Uterus (tissue), 4 donors: ENCODE data around the gene OR4A16. TPM values are rescaled to one million over a fixed set of nuclear protein-coding genes. Genes with fewer than 3 reads are reported as not detected.

Experiments used
- DNase-seq, 2 donors: peaks; one replicate each; pipeline ENCODE4 v3.0.0-alpha.2; 2019 to 2020
- H3K27ac ChIP-seq, 2 donors: fragments of 200-600 bp; sonication (generic); 1 replicate in 1 of 2; 2 replicates in 1 of 2; pipeline ENCODE4 v1.5.1; 2016 to 2018
- H3K27me3 ChIP-seq, 2 donors: fragments of 200-600 bp; sonication (generic); one replicate each; pipeline ENCODE4 v1.5.1; 2018 to 2019; ENCODE audit warnings: control low read depth in 1 of 2
- H3K36me3 ChIP-seq, 2 donors: fragments of 200-600 bp; sonication (generic); one replicate each; pipeline ENCODE4 v1.5.1; 2019; ENCODE audit warnings: control low read depth in 1 of 2
- H3K4me1 ChIP-seq, 2 donors: fragments of 200-600 bp; sonication (generic); one replicate each; pipeline ENCODE4 v1.5.1; 2018 to 2019; ENCODE audit warnings: control low read depth in 1 of 2
- H3K4me3 ChIP-seq, 2 donors: fragments of 200-600 bp; sonication (generic); 1 replicate in 1 of 2; 2 replicates in 1 of 2; pipeline ENCODE4 v1.5.1; 2018 to 2019; ENCODE audit warnings: mild to moderate bottlenecking in 1 of 2
- H3K9me3 ChIP-seq, 2 donors: fragments of 200-600 bp; sonication (generic); one replicate each; pipeline ENCODE4 v1.5.1; 2019; ENCODE audit warnings: control low read depth in 1 of 2
- POLR2A ChIP-seq, 2 donors: fragments of 450-650 bp; IDR thresholded peaks; one replicate each; pipeline ENCODE4 v1.6.1; 2016; ENCODE audit warnings: antibody characterized with exemption in 2 of 2, mild to moderate bottlenecking in 1 of 2, moderate library complexity in 1 of 2
- intact Hi-C: fragments of 100-400 bp; cut with DNase I; formaldehyde crosslinking; loops from one replicate; pipeline ENCODE4 v1.15.1; 2023; ENCODE audit warnings: low total_unique reads
- total RNA-seq, 4 donors: library from RNA; depleted of rRNA in 3 of 4; stranded (reverse); fragments of >200 nt in 3 of 4; gene quantifications; one replicate each; pipeline versions ENCODE4 v1.1.0 to v1.2.4, GENCODE V29; 2014 to 2023
- TF ChIP-seq, protein P1 (sequence below), 4 experiments: fragments of 200-600 bp in 2 of 4; fragments of 450-650 bp in 2 of 4; sonication (generic) in 2 of 4; IDR thresholded peaks; one replicate each; pipeline ENCODE4 v1.5.1; 2016 to 2019; ENCODE audit warnings: antibody characterized with exemption in 4 of 4, mild to moderate bottlenecking in 2 of 4, moderate library complexity in 1 of 4
- donor health status: DM: yes; HTN: yes; CAD: no.

OR4A16 gene
- total RNA-seq, 4 donors from 2014 or later: not detected

DNA sequence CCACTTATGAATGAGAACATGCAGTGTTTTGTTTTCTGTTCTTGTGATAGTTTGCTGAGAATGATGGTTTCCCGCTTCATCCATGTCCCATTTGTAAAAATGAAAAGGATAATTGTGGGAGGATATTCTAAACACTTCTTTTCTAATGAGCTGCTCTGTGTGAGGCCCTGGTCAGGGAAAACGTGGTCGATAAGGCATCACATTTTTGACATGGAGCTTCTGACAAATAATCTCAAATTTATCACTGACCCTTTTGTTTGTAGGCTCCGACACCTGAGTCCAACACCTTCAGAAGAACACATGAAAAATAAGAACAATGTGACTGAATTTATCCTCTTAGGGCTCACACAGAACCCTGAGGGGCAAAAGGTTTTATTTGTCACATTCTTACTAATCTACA lies 24.7 kb downstream of the OR4A16 start, which contains the start of gene OR4A15:
Gene OR4A15, plus strand, starts transcription at position 301 of the 400 bp plus-strand sequence. Its CDS starts 0 bp downstream, at position 301.
- H3K27ac ChIP-seq: no peak within 1 kb of the TSS
- intact Hi-C loops: no loop called here
- TF ChIP-seq POLR2A (IDR thresholded peaks at IDR 0.05): no peak
- TF ChIP-seq, protein P1, sequence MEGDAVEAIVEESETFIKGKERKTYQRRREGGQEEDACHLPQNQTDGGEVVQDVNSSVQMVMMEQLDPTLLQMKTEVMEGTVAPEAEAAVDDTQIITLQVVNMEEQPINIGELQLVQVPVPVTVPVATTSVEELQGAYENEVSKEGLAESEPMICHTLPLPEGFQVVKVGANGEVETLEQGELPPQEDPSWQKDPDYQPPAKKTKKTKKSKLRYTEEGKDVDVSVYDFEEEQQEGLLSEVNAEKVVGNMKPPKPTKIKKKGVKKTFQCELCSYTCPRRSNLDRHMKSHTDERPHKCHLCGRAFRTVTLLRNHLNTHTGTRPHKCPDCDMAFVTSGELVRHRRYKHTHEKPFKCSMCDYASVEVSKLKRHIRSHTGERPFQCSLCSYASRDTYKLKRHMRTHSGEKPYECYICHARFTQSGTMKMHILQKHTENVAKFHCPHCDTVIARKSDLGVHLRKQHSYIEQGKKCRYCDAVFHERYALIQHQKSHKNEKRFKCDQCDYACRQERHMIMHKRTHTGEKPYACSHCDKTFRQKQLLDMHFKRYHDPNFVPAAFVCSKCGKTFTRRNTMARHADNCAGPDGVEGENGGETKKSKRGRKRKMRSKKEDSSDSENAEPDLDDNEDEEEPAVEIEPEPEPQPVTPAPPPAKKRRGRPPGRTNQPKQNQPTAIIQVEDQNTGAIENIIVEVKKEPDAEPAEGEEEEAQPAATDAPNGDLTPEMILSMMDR (IDR thresholded peaks at IDR 0.05): no peak

More for the DNA sequence above, 24.7 kb downstream of the OR4A16 start, which contains the start of gene OR4A15:
- no peak within 1 kb of the TSS for H3K4me3 ChIP-seq
- H3K4me1 ChIP-seq: no peaks in the 10 kb centered on the region
- no peaks in the 10 kb centered on the region for H3K27me3 ChIP-seq
- no peaks in the 10 kb centered on the region for H3K36me3 ChIP-seq
- DNase-seq: no peak
- no peaks in the 10 kb centered on the region for H3K9me3 ChIP-seq

Other genes with a start within 250 kb of the OR4A16 start
- not detected for gene TRIM48, start 81.0 kb upstream of the OR4A16 start, total RNA-seq
- not detected for gene OR4A15, start 24.8 kb downstream of the OR4A16 start, total RNA-seq
- not detected for gene OR4C15, start 211.3 kb downstream of the OR4A16 start, total RNA-seq
- not detected for gene OR4C16, start 228.9 kb downstream of the OR4A16 start, total RNA-seq